WTC11 (cell line): ENCODE results near the gene PHLDA2. TPM values are rescaled to one million over a fixed set of nuclear protein-coding genes. Genes with fewer than 3 reads are reported as not detected.

ENCODE experiments used
- CREB1 ChIP-seq: sonication (generic); formaldehyde crosslinking; IDR thresholded peaks from 2 replicates; pipeline ENCODE4 v1.8.0; 2023; ENCODE audit warnings: mild to moderate bottlenecking, missing genetic modification reagents
- CREM ChIP-seq: sonication (generic); formaldehyde crosslinking; IDR thresholded peaks from 2 replicates; pipeline ENCODE4 v1.8.1; 2022; ENCODE audit warnings: mild to moderate bottlenecking, missing genetic modification reagents, moderate library complexity
- E2F1 ChIP-seq: sonication (generic); formaldehyde crosslinking; IDR thresholded peaks from 2 replicates; pipeline ENCODE4 v1.8.0; 2022; ENCODE audit warnings: mild to moderate bottlenecking, missing genetic modification reagents
- EMX1 ChIP-seq: fragments of 250-450 bp; sonication (Bioruptor Pico); IDR thresholded peaks from 2 replicates; pipeline ENCODE4 v1.8.0; 2021; ENCODE audit warnings: mild to moderate bottlenecking
- ERG ChIP-seq: fragments of 250-450 bp; sonication (Bioruptor Pico); IDR thresholded peaks from 2 replicates; pipeline ENCODE4 v1.8.0; 2021; ENCODE audit warnings: mild to moderate bottlenecking
- FOXK1 ChIP-seq: sonication (generic); formaldehyde crosslinking; IDR thresholded peaks from 2 replicates; pipeline ENCODE4 v1.8.0; 2022; ENCODE audit warnings: mild to moderate bottlenecking, moderate library complexity, missing genetic modification reagents
- GABPB1 ChIP-seq: sonication (generic); formaldehyde crosslinking; IDR thresholded peaks from 2 replicates; pipeline ENCODE4 v1.8.1; 2023; ENCODE audit warnings: mild to moderate bottlenecking, missing genetic modification reagents
- GRHL2 ChIP-seq: fragments of 250-450 bp; sonication (Bioruptor Pico); IDR thresholded peaks from 2 replicates; pipeline ENCODE4 v1.8.0; 2022; ENCODE audit warnings: mild to moderate bottlenecking, moderate library complexity; ENCODE audit not compliant: insufficient replicate concordance, severe bottlenecking
- GTF2I ChIP-seq: fragments of 250-450 bp; sonication (Bioruptor Pico); conservative IDR thresholded peaks from 2 replicates; pipeline ENCODE4 v1.4.0; 2021; ENCODE audit warnings: mild to moderate bottlenecking
- HMGA2 ChIP-seq: fragments of 250-450 bp; sonication (Bioruptor Pico); IDR thresholded peaks from 2 replicates; pipeline ENCODE4 v1.4.0; 2021; ENCODE audit warnings: mild to moderate bottlenecking, moderate library complexity
- IRF2 ChIP-seq: sonication (generic); formaldehyde crosslinking; IDR thresholded peaks from 2 replicates; pipeline ENCODE4 v1.8.0; 2022; ENCODE audit warnings: low read depth, missing genetic modification reagents, borderline replicate concordance
- NFE2L1 ChIP-seq: sonication (generic); formaldehyde crosslinking; IDR thresholded peaks from 2 replicates; pipeline ENCODE4 v1.8.1; 2023; ENCODE audit warnings: missing genetic modification reagents
- NFYB ChIP-seq: sonication (generic); formaldehyde crosslinking; conservative IDR thresholded peaks from 2 replicates; pipeline ENCODE4 v1.8.0; 2022; ENCODE audit warnings: low read depth, missing genetic modification reagents
- NR1H2 ChIP-seq: sonication (generic); formaldehyde crosslinking; IDR thresholded peaks from 2 replicates; pipeline ENCODE4 v1.9.0; 2021; ENCODE audit warnings: mild to moderate bottlenecking, moderate library complexity, missing genetic modification reagents
- NR3C1 ChIP-seq: sonication (generic); formaldehyde crosslinking; conservative IDR thresholded peaks from 2 replicates; pipeline ENCODE4 v1.8.1; 2023; ENCODE audit warnings: low read depth, mild to moderate bottlenecking, missing genetic modification reagents
- OVOL2 ChIP-seq: fragments of 250-450 bp; sonication (Bioruptor Pico); IDR thresholded peaks from 2 replicates; pipeline ENCODE4 v1.9.0; 2021; ENCODE audit warnings: mild to moderate bottlenecking, borderline replicate concordance
- RELA ChIP-seq: sonication (generic); formaldehyde crosslinking; IDR thresholded peaks from 2 replicates; pipeline ENCODE4 v1.8.1; 2022; ENCODE audit warnings: missing genetic modification reagents, mild to moderate bottlenecking, borderline replicate concordance
- RORB ChIP-seq: fragments of 250-450 bp; sonication (Bioruptor Pico); IDR thresholded peaks from 2 replicates; pipeline ENCODE4 v1.9.0; 2021; ENCODE audit warnings: mild to moderate bottlenecking
- SMAD4 ChIP-seq: sonication (generic); formaldehyde crosslinking; IDR thresholded peaks from 2 replicates; pipeline ENCODE4 v1.8.0; 2022; ENCODE audit warnings: mild to moderate bottlenecking, missing genetic modification reagents
- STAT6 ChIP-seq: sonication (generic); formaldehyde crosslinking; conservative IDR thresholded peaks from 2 replicates; pipeline ENCODE4 v1.8.1; 2023; ENCODE audit warnings: mild to moderate bottlenecking, low read depth, missing genetic modification reagents, moderate library complexity
- TEAD1 ChIP-seq: sonication (generic); formaldehyde crosslinking; IDR thresholded peaks from 2 replicates; pipeline ENCODE4 v1.8.0; 2022; ENCODE audit warnings: mild to moderate bottlenecking, missing genetic modification reagents
- ZNF121 ChIP-seq: sonication (generic); formaldehyde crosslinking; IDR thresholded peaks from 2 replicates; pipeline ENCODE4 v1.8.0; 2023; ENCODE audit warnings: missing genetic modification reagents
- ZNF317 ChIP-seq: sonication (generic); formaldehyde crosslinking; IDR thresholded peaks from 2 replicates; pipeline ENCODE4 v1.8.1; 2023; ENCODE audit warnings: low read depth, mild to moderate bottlenecking, moderate library complexity, missing genetic modification reagents, borderline replicate concordance
- total RNA-seq: library from RNA; stranded (reverse); gene quantifications from 3 replicates; pipeline ENCODE4 v1.2.3, GENCODE V29; 2021
- TF ChIP-seq, protein P1 (sequence below): fragments of 250-450 bp; sonication (Bioruptor Pico); IDR thresholded peaks from 2 replicates; pipeline ENCODE4 v1.9.0; 2021; ENCODE audit warnings: mild to moderate bottlenecking
- TF ChIP-seq, protein P2 (sequence below): sonication (generic); formaldehyde crosslinking; IDR thresholded peaks from 2 replicates; pipeline ENCODE4 v1.8.1; 2023; ENCODE audit warnings: mild to moderate bottlenecking, missing genetic modification reagents, moderate library complexity
- TF ChIP-seq, protein P3 (sequence below): sonication (generic); formaldehyde crosslinking; IDR thresholded peaks from 2 replicates; pipeline ENCODE4 v1.8.1; 2022; ENCODE audit warnings: mild to moderate bottlenecking, missing genetic modification reagents, moderate library complexity, borderline replicate concordance
- TF ChIP-seq, protein P4 (sequence below): sonication (generic); formaldehyde crosslinking; IDR thresholded peaks from 2 replicates; pipeline ENCODE4 v1.8.0; 2023; ENCODE audit warnings: mild to moderate bottlenecking, missing genetic modification reagents

Gene PHLDA2
- total RNA-seq, 1 experiment from 2014 or later, result 9.6 TPM

DNA sequence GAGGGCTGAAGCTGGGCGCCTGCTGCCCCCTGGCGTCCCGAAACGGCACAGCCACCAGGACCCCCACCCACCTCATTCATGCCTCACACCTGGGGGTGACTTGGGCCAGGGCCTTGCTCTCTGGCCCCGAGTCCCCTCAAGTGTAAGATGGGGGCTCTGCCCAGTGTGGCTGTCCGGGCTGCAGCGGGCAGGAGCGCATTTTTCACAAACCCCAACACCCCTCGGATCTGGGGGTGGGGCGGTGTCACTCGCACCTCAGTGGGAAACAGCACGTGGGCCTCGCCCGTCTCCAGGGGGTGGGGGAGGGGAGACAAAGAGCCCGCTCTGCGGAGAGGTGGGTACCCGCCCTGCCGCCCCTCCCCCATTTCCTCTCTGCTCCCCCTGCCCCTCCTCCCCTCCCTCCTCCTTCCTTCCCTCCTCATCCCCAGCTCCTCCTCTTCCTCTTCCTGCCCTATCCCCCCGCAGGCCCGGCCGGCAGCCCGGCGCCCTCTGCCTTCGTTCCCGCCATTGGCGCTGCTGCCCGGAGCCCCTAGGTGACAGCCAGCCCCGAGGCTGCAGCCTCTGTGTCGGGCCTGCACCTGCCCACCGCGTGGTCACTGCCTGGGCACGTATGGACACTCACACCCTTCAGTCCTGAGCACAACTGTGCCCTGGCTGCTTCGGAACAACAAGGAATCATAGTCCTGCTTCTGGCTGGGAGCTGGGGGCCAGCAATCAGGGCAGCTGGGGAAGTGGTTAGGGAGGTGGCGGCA is 36.8 kb downstream of the PHLDA2 start (continued):
- TF ChIP-seq, protein P1, sequence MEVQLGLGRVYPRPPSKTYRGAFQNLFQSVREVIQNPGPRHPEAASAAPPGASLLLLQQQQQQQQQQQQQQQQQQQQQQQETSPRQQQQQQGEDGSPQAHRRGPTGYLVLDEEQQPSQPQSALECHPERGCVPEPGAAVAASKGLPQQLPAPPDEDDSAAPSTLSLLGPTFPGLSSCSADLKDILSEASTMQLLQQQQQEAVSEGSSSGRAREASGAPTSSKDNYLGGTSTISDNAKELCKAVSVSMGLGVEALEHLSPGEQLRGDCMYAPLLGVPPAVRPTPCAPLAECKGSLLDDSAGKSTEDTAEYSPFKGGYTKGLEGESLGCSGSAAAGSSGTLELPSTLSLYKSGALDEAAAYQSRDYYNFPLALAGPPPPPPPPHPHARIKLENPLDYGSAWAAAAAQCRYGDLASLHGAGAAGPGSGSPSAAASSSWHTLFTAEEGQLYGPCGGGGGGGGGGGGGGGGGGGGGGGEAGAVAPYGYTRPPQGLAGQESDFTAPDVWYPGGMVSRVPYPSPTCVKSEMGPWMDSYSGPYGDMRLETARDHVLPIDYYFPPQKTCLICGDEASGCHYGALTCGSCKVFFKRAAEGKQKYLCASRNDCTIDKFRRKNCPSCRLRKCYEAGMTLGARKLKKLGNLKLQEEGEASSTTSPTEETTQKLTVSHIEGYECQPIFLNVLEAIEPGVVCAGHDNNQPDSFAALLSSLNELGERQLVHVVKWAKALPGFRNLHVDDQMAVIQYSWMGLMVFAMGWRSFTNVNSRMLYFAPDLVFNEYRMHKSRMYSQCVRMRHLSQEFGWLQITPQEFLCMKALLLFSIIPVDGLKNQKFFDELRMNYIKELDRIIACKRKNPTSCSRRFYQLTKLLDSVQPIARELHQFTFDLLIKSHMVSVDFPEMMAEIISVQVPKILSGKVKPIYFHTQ (CRISPR knock-in tag), result no peak
- TF ChIP-seq NFE2L1 (CRISPR knock-in tag) (0 out of 2 replicates have a peak, but pooled peaks have one; percentile 76), EMX1 (CRISPR knock-in tag) (no peak), NFYB (CRISPR knock-in tag) (peak; percentile 29; the same call in 1 of the 2 replicates), HMGA2 (CRISPR knock-in tag) (no peak), NR1H2 (CRISPR knock-in tag) (no peak), TEAD1 (CRISPR knock-in tag) (peak; percentile 39), ERG (no peak), RORB (CRISPR knock-in tag) (no peak), IRF2 (CRISPR knock-in tag) (no peak), OVOL2 (CRISPR knock-in tag) (no peak), RELA (CRISPR knock-in tag) (no peak), SMAD4 (CRISPR knock-in tag) (no peak), NR3C1 (CRISPR knock-in tag) (no peak), STAT6 (CRISPR knock-in tag) (no peak), FOXK1 (CRISPR knock-in tag) (peak; percentile 68), GABPB1 (CRISPR knock-in tag) (no peak), CREM (CRISPR knock-in tag) (no peak), ZNF121 (CRISPR knock-in tag) (no peak), ZNF317 (CRISPR knock-in tag) (no peak), E2F1 (CRISPR knock-in tag) (no peak), CREB1 (CRISPR knock-in tag) (0 out of 2 replicates have a peak, but pooled peaks have one; percentile 12), GRHL2 (no peak), GTF2I (CRISPR knock-in tag) (no peak)
- TF ChIP-seq, protein P2, sequence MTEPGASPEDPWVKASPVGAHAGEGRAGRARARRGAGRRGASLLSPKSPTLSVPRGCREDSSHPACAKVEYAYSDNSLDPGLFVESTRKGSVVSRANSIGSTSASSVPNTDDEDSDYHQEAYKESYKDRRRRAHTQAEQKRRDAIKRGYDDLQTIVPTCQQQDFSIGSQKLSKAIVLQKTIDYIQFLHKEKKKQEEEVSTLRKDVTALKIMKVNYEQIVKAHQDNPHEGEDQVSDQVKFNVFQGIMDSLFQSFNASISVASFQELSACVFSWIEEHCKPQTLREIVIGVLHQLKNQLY (CRISPR knock-in tag), result no peak
- TF ChIP-seq, protein P3, sequence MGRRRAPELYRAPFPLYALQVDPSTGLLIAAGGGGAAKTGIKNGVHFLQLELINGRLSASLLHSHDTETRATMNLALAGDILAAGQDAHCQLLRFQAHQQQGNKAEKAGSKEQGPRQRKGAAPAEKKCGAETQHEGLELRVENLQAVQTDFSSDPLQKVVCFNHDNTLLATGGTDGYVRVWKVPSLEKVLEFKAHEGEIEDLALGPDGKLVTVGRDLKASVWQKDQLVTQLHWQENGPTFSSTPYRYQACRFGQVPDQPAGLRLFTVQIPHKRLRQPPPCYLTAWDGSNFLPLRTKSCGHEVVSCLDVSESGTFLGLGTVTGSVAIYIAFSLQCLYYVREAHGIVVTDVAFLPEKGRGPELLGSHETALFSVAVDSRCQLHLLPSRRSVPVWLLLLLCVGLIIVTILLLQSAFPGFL, result no peak
- TF ChIP-seq, protein P4, sequence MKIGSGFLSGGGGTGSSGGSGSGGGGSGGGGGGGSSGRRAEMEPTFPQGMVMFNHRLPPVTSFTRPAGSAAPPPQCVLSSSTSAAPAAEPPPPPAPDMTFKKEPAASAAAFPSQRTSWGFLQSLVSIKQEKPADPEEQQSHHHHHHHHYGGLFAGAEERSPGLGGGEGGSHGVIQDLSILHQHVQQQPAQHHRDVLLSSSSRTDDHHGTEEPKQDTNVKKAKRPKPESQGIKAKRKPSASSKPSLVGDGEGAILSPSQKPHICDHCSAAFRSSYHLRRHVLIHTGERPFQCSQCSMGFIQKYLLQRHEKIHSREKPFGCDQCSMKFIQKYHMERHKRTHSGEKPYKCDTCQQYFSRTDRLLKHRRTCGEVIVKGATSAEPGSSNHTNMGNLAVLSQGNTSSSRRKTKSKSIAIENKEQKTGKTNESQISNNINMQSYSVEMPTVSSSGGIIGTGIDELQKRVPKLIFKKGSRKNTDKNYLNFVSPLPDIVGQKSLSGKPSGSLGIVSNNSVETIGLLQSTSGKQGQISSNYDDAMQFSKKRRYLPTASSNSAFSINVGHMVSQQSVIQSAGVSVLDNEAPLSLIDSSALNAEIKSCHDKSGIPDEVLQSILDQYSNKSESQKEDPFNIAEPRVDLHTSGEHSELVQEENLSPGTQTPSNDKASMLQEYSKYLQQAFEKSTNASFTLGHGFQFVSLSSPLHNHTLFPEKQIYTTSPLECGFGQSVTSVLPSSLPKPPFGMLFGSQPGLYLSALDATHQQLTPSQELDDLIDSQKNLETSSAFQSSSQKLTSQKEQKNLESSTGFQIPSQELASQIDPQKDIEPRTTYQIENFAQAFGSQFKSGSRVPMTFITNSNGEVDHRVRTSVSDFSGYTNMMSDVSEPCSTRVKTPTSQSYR (CRISPR knock-in tag), result peak; percentile 88
